T-helper 9 cell (primary cell): Measurements from ENCODE around the gene RAD51B.
A peak's percentile ranks its signal among the peaks of the same experiment; 100 is the strongest.

ENCODE experiments used
- DNase-seq: peaks from one replicate; pipeline ENCODE4 v3.0.0-alpha.2; 2020

The RAD51B gene

DNA sequence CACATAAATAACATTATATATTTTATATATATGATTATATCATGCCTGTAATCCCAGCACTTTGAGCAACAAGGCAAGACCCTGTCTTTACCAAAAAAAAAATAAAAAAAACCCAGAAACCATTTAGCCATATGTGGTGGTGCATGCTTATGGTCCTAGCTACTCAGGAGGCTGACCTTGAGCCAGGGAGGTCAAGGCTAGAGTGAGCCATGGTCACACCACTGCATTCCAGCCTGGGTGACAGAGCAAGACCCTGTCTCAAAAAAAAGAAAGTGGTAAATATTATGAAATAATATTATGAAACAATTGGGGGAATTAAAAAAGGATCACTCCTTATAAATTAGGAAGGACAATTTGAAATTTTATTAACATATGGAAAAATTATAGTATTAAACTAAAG lies 16.0 kb downstream of the RAD51B start:
- no peak for DNase-seq

DNA sequence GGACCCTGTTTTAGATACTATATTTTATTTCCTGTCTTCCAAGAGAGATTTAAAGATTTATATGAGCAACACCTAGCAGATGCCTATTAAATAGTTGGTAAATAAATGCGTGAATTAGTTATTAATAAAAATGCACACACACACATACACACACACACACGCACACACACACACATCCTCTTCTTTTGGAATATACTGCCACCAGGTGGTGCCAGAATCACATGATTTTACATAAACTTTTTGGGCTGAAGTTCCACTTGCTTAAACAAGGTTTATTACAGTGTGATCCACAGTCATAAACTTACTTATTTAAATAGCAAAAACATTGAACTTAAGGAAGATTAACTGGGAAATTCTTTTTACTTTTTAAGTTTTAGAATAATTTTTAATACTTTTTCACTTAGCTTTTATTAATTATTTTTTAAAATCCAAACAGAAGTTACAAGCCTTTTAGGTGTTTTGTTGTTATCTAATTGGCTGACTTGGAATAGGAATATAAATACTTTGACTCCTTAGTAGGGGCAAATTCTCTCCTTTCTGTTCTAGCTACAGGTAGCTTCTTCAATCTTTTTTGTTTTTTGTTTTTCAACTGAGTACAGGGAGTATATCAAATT lies 17.5 kb downstream of the RAD51B start:
- DNase-seq, result peak; percentile 47

DNA sequence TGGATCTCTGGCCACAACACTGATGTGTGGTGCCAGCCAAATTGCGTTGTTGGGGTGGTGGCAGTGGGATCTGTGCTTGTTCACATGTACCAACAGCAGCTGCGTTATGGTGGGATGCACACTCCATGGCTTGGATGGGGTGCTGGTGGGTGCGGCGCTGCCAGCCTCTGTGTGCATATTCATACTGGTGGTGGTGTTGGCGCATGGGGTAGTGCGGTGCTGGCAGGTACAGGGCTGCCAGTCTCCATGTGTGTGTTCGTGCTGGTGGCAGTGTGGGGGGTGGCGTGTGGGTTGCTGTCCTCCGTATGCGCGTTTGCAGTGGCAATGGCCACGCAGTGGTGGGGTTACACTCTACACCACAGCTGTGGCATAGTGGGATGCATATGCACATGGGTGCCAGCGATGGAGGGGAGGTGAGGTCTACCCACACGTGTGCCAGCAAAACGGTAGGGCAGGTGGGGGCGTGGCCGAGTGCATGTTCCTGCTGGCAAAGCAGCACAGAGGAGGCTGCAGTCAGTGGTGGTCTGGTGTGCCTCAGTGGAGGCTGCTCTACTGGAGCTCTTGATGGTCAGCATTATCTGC lies 26.5 kb downstream of the RAD51B start:
- no peak for DNase-seq

DNA sequence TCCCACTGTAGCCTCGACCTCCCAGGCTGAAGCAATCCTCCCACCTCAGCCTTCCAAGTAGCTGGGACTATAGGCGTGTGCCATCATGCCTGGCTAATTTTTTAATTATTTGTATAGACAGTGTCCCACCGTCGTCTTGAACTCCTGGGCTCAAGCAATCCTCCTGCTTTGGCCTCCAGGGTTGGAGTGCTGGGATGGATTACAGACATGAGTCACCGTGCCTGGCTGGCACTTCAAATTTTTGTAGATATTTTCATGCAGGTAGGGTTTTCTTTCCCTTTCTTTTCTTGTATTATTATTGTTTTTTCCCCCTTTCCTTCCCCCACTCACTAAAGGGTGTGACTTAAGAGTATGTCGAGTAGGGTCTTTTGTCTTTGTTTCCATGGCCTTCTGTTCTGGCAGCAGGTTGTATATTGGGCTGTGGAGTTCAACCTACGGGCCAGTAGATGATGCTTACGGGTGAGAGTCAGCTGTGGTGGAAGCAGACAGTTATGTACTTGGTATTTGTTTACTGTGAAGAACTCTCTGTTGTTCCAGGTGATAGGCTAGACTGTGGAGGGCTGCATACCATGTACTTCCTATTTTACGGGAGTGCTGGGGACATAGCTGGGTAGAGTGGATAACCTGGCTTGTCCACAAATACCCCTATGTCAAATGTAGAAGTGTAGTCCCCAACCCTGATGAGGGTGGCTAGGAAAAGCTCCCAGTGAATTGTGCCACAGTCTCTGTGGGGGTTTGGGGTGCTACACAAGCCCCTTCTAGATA lies 30.7 kb downstream of the RAD51B start:
- no peak for DNase-seq

DNA sequence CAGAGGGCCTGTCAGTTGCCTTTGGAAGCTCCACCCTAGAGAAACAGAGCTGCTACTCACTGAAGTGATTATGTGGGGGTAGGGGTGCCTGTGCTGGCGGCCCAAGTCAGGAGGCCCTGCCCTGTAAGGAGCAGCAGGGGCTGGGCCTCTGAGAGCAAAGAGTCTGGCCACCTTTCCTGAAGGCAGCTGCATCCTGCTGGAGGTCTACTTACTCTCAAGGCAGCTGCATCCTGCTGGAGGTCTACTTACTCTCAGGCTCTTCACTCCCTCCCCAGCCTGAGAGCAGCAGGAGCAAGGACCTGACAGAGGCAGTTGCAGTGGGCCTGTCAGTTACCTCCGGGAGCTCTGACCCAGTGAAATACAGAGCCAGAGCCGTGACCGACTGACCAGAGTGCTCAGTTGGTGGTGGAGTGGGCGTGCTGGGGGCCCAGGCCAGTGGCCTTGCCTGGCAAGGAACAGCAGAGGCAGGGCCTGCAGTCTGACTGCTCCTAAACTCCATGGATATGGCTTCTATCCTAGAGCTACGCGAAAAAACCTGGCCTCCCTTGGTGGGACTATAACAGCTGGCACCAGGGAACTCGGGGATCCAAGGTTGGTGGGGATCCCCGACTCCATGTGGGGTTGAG lies 32.3 kb downstream of the RAD51B start:
- no peak for DNase-seq

DNA sequence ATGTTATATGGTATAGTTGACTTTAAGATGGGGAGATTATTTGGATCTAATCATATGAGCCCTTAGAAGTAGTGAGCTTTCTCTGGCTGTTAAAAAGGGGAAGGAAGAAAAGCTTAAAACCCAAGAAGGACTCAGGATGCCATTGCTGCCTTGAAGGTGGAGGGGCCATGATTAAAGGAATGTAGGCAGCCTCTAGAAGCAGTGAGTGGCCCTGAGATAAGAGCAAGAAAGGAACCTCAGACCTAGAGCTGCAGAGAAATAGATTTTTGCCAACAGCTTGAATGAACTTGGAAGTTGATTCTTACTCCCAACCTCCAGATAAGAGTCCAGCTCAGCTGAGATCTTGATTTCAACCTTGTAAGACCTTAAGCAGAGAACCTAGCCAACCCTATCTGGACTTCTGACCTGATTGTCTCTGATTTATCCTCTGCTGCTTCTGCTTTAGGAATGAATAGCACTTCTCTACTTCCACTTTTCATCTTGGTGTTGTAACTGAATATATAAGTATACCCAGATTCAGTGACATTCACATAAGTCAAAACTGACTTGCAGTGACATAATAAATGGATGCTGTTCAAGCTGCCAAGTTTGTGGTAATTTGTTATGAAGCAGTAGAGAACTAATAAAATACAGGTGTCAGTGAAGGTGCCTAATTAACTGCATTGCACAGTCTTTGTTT lies 33.5 kb downstream of the RAD51B start:
- DNase-seq, result no peak

DNA sequence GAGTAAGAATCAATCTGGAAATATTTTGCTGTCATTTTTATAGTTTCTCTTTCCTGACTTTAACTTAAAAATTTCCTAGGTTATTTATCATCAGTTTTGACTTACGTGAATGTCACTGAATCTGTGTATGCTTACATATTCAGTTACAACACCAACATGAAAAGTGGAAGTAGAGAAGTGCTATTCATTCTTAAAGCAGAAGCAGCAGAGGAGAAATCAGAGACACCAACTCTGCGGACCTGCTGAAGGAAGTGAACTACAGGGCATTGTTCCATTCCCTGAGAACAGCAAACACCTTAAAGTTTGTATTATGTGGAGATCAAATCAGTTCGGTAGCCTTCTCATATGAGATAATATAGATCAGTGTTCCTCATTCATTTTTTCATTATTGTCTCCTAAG lies 34.1 kb downstream of the RAD51B start:
- DNase-seq, result no peak

DNA sequence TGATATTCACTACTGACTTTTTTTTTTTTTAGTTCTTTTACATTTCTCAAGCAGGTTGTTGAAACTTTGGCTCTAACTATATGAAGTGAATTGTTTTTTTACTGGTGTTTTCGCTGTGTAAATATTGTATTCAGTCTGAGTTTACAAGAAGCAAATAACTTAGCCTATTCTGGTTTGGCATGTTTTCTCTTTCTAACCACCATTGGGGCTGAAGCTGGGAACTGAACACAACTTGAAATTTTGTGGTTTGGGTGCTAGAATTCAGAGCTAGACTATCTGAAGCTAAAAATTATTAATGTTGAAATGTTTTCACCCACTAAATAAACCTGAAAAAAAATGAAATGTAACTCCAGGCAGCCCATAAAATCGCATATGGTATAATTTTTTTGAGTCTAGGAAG lies 37.2 kb downstream of the RAD51B start:
- no peak for DNase-seq

DNA sequence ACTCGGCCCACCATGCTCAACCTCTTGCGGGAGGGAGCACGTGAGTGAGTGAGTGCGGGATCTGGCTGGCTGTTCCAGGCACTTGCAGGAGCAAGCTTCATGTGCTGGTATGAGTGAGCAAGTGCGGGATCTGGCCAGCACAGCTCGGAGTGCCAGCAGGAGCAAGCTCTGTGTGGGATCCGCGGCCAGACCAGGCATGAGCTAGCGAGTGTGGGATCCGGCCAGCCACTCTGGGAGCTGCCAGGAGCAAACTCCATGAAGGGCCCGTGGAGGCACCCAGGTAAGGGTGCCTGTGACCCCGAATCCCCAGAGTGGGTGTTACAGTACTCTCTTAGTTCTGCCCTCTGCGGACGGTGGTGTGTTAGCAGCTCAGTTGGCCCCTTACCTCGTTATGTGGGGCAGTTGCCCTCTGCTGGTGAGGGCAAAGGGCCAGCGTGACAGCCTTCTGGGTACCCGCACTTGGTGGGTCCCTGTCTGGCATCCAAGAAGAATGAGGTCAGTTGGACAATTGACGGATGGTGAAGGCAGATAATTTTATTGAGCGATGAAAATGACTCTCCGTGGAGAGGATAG lies 38.3 kb downstream of the RAD51B start:
- no peak for DNase-seq

DNA sequence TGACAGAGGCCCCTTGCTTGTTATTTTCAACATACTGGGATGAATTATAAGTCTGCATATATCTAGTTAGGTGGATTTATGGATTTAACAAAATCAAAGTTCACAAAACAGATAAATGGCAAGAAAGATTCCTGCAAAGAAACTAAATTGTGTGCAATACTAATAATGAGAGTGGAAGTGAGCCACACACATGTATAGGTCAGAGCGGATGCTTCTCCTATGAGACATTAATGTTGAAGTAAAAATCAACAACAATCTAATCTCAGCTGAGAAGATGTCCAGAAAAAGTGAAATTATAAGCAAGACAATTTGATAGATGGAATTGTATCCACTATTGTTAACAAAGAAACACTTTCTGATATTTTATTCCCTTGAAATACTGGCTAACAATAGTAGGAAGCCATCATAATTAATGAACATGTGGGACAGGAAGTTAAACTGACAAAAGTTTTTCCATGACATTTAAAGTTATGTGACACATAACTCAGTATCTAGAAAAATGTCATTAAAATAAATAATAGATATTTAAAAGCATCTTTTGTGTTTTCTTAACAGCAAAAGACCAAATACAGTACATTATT lies 39.7 kb downstream of the RAD51B start:
- DNase-seq, result no peak

DNA sequence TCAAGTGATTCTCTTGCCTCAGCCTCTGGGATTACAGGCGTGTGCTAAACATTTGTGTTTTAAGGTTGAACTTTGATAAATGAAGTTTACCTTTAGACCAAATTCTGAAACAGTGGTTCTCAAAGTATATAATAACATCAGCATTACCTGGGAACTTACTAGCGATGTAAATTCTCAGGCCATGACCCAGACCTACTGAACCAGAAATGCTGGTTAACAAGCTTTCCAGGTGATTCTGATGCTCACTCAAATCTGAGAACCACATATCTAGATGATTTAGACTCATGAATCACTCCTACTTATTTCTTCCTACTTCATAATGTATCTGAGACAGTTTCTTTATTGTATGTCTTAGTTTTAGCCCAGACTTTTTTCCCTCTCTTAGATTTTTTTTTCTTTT lies 43.6 kb downstream of the RAD51B start:
- no peak for DNase-seq

DNA sequence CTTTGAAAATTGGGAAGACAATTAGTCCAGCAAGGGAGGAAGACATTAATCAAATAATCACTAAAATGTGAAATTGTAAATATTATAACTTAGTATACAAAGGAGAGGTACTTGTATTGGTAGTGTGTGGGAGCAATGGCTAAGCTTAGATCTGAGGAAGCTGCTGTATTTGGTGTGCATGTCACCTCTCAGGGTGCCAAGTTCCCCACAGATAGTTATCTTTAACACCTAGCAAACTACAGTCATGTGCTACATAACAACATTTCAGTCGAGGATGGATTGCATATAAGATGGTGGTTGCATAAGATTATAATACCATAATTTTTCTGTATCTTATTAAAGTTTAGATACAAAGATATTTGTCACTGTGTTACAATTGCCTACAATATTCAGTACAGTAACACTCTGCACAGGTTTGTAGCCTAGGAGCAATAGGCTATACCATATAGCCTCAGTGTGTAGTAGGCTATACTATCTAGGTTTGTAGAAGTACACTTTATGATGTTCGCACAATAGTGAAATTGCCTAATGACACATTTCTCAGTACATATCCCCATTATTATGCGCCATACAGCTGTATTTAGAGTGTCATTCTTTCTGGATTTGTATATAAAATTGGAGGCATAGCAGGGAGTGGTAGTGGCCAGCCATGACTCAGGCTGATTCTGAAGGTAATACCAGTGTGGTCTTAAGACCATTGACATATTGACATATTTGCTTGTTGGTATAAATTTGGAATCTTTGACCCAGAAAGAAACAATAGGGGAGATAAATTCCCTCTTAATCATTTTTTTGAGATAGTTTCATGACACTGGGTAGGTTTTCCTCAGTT lies 55.8 kb downstream of the RAD51B start:
- DNase-seq, result no peak

DNA sequence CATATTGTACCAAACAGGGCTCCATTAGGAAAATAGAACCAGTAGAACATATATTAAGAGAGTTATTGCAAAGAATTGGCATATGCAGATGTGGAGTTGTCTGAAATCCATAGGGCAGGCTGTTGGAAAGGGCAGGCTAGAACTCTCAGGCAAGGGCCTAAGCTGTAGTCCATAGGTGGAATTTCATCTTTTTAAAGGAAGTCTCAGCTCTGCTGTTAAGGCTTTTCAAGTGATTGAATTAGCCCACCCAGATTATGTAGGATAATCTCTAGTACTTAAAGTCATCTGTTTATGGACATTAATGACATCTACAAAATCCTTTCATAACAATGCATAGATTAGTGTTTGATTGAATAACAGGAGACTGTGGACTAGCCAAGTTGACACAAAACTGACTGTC lies 59.4 kb downstream of the RAD51B start:
- DNase-seq, result no peak

DNA sequence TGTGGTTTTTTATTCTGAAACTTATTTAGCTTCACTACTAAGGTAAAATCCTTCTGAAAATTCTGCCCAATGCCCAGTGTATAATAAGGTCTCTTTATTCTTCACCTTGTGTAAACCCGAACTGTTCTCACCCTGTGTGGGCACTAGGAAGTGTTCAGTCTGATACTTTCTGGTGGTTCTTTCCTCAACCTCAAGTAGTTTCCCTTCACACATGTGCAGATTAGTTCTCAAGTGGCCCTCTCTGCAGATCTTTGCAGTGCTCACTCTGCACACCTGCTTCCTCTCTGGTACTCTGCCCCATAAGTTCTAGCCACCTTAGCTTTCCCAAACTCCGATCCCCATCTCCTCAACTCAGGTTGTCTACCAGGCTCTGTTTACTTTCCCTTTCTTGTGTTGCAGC lies 61.6 kb downstream of the RAD51B start:
- no peak for DNase-seq

DNA sequence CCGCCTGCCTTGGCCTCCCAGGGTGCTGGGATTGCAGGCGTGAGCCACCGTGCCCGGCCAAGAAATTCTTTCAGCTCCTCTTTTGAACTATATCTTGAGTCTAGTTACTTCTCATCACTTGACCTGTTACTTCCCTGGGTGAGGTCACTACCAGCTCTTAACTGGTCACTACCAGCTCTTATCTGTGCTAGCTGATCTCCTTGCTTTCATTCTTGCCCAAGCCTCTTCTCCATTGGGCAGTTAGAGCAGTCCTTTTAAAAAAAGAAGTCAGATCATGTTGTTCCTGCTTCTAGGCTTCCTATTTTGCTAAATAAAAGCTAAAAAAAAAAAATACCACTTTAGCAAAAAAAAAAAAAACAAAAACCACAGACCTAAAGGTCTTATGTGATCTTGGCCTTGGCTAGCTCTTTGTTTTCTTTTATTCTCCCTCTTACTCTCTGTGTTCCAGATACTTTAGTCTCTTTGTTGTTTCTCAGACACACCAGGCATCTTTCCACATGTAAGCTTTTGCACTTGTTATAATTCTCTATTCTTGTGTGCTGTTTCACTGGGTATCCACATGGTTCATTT lies 63.5 kb downstream of the RAD51B start:
- no peak for DNase-seq

DNA sequence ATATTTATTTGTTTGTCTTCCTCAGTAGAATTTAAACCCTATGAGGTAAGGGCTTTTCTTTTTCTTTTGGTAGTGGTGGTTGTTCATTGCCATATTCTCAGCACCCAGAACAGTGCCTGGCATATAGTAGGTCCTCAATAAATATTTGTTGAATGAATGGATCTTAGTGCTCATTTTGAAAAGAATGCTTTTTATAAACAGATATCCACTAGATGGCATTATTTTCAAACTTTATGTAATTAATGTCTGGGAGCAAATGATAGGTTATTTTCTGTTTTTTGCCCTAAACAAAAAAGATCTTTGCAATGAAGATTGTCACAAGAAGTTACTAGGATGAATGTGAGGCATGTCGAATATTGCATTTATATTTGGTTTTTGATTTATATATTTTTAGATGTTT lies 64.1 kb downstream of the RAD51B start:
- DNase-seq, result no peak

DNA sequence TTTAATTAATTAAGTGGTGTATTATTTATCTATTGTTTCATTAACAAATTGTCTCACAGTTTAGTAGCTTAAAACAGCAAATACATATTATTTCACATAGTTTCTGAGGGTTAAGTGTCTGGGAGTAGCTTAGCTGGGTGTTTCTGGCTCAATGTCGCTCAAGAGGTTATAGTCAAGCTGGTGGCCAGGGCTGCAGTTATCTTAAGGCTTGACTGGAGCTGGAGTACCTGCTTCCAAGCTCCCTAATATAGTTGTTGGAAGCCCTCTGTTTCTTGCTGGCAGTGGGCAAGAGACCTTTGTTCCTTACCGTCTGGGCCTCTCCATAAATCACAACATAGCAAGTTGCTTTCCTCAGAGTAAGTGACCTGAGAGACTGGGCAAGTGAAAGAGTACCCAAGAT lies 66.6 kb downstream of the RAD51B start:
- DNase-seq, result no peak

DNA sequence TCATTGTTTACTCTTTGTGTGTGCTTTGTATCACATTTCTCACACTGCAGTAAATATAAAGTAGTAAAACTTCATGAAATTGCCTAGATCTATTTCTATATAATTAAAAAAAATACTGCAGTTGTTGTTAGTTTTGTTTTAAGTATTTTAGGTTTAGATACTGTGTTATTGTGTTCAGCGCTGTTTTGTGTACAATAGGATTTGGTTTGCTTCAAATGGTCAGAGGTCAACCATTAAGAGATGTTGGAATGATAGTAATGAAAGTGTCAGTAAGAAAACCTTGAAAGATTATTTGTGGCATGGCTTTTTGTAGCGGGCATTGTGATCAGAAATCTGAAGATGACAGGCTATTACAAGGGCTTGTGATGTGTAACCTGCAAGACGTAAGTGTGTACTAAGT lies 67.9 kb downstream of the RAD51B start:
- DNase-seq, result no peak

DNA sequence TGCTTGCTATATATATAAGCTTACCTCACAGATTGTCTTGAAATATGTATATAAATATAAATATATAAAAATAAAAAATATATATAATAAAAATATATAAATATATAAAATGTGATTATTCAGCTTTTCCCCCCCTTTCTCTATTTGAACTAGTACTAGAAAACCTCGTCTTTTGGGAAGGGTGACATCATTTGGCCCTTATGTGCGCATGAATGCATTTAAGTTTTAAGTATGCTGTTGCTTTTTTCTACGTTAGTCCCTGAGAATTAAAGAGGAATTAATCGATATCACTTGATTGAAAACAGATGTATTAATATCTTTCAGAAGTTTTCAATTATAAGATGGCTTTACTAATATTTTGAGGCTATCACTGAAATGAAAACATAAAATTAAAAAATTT lies 69.9 kb downstream of the RAD51B start:
- DNase-seq, result no peak

DNA sequence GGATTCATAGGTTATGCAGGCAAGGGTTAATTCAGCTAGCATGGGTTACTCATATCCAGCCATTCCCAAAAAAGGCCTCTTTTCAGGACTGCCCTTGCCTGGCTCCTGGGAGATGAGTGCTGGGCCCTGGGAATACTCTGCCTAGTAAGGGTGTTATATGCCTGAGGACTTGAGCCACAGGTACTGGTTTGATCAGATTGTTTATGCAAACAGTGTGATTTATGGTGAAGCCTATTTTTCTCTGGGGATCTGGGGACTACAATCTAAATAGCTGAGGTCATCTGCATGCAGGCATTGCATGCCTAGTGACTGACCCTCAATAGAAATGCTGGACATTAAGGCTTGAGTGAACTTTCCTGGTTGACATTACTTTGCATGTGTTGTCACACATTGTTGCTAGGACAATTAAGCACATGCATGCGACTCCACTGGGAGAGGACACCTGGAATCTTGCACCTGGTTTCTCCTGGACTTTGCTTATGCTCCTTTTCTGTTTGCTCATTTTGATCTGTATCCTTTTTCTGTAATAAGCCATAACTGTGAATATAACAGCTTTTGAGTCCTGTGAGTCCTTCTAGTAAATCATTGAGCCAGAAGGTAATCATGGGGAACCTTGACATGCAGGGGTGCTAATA lies 73.0 kb downstream of the RAD51B start:
- DNase-seq, result no peak

DNA sequence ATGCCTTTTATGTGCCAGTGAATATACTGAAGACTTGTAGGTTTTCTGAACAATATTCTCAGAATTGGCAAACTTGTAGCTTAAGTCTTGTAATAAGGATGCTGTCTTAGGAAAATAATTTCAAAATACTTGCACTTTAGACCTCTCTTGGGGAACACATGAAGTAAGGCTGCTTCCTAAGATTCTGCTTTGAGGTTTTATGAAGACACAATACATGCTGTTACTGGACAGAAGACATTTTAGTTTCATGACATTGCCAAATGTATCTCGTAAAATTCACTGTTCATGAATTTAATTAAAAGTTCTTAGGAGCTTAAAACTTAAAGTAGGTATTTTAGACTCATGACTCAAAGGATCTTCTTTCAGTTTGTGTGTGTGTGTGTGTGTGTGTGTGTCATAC lies 80.7 kb downstream of the RAD51B start:
- no peak for DNase-seq
